Loucy (cell line): ENCODE measurements around the gene ZYX.

Source experiments
- CTCF ChIP-seq: fragments of 200-600 bp; sonication (generic); conservative IDR thresholded peaks from 2 replicates; pipeline ENCODE4 v1.5.1; 2014; ENCODE audit warnings: mild to moderate bottlenecking, antibody characterized with exemption, low read length
- EZH2phosphoT487 ChIP-seq: fragments of 200-600 bp; IDR thresholded peaks from 2 replicates; pipeline ENCODE4 v1.6.1; 2018; ENCODE audit warnings: antibody characterized with exemption, mild to moderate bottlenecking, moderate library complexity, borderline replicate concordance

DNA sequence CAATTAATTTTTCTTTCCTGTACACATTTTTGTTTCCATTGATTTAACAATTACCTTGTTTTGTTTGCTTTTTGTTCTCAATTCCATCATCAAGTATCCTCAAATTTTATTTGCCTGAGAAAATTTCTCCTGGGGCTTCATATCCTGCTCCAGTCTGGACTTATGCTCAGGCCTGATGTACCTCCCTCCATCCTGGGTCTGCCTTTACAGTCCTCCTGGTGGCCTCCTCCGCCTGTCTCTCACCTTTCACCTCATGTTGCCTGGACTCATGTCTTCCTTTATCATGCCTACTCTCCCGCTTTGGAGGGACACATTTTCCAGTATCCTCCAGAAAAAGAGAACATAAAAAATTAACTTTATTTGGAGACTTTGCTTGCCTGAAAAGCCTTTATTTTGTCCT lies 50.0 kb downstream of the ZYX start:
- TF ChIP-seq CTCF = no peak
- no peak for TF ChIP-seq EZH2phosphoT487
